ENCODE measurements around the gene SRGN.
A peak's percentile ranks its signal among the peaks of the same experiment; 100 is the strongest.

SRGN gene

GRCh38 chr10:69057261-69057950 is 30.5 kb upstream of the SRGN start:
- DNase-seq = no peak
- in situ Hi-C loops (cut with HindIII; ENCODE audit: low pct_ligation_motif_present, low sequenced_read_pairs) = no loop called here
- TF ChIP-seq CTCF (IDR thresholded peaks at IDR 0.05; ENCODE audit: low read depth, low read length, missing control alignments) = no peak
- Histone ChIP-seq H3K27ac (peak overlapping the region; percentile 43), H3K36me3 (replicated peaks) (no peaks in the 10 kb centered on the region), H3K4me3 (ENCODE audit: low read depth, low read length) (no peak overlapping the region), H3K27me3 (replicated peaks) (no peaks in the 10 kb centered on the region)

DNA sequence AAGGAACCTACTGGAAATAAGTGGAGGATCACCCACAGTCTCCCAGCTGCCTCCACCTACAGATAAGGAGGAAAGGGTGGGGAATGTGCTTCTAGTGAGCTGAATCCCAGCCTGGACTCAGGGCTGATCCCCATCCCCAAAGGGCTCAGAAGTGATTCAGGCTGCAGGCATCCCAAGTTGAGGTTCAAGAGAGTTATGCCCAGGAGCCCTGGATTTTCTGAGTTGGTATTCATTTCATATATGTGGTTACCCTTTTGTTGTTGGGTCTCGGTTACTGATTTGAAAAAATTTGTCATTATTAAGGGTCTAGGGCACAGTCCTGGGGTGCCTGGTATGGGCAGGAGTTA is 30.0 kb upstream of the SRGN start:
- peak overlapping the region; percentile 43 for H3K27ac ChIP-seq
- DNase-seq = peak; percentile 63
- in situ Hi-C loops (cut with HindIII; ENCODE audit: low pct_ligation_motif_present, low sequenced_read_pairs) = no loop called here
- no peaks in the 10 kb centered on the region for H3K36me3 ChIP-seq (replicated peaks)
- no peak for TF ChIP-seq CTCF (IDR thresholded peaks at IDR 0.05; ENCODE audit: low read depth, low read length, missing control alignments)
- no peak overlapping the region for H3K4me3 ChIP-seq (ENCODE audit: low read depth, low read length)
- no peaks in the 10 kb centered on the region for H3K27me3 ChIP-seq (replicated peaks)

- Histone ChIP-seq H3K27ac (no peak overlapping the region), H3K27me3 (replicated peaks) (no peaks in the 10 kb centered on the region), H3K36me3 (replicated peaks) (no peaks in the 10 kb centered on the region), H3K4me3 (ENCODE audit: low read depth, low read length) (no peak overlapping the region)
- TF ChIP-seq CTCF (IDR thresholded peaks at IDR 0.05; ENCODE audit: low read depth, low read length, missing control alignments) = no peak
- no peak for DNase-seq
- in situ Hi-C loops (cut with HindIII; ENCODE audit: low pct_ligation_motif_present, low sequenced_read_pairs) = no loop called here
These were observed 27.6 kb upstream of the SRGN start for GRCh38 chr10:69060127-69060798.

DNA sequence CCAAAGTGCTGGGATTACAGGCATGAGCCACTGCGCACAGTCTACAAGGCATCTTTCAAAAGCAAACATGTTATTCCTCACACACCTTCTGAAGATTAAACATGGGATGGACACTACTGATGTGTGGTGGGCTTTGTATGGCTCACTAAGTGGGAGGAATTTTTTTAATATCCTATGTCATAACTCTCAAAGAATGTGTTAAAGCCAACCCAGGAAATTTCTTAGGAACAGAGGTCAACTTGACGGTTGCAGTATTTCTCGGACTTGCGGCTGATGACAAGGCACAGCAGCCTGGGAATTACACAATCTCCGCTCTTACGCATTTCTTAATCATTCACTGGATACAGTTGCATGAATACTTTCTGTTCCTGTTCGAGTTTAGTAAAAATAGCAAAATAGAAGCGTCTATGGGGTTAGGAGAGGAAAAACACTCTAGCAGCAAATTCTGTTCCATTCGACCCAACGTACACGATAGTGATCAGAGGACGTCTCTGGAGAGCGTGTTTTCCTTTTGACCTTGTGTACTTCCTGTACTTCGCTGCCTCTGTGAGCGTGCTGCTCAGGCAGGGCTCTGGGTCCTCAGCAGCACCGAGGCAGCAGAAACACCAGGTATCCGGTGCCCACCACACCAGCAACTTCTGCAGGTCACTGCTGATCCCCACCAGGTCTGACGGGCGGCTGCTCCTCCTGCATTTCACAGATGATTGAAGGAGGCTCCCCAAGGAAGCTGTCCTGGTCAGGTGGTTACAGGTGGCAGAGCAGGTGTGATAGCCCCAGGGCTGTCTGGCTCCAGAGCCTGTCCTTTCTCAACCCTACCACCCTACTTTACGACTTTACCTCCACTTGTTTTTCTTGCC is 26.4 kb upstream of the SRGN start:
- peak; percentile 98 for DNase-seq
- Histone ChIP-seq H3K4me3 (ENCODE audit: low read depth, low read length) (peak overlapping the region; percentile 32), H3K27me3 (replicated peaks) (no peaks in the 10 kb centered on the region), H3K36me3 (replicated peaks) (no peaks in the 10 kb centered on the region), H3K27ac (peak overlapping the region; percentile 95)
- in situ Hi-C loops (cut with HindIII; ENCODE audit: low pct_ligation_motif_present, low sequenced_read_pairs) = no loop called here
- no peak for TF ChIP-seq CTCF (IDR thresholded peaks at IDR 0.05; ENCODE audit: low read depth, low read length, missing control alignments)

- in situ Hi-C loops (cut with HindIII; ENCODE audit: low pct_ligation_motif_present, low sequenced_read_pairs) = no loop called here
- Histone ChIP-seq H3K36me3 (replicated peaks) (no peaks in the 10 kb centered on the region), H3K4me3 (ENCODE audit: low read depth, low read length) (no peak overlapping the region), H3K27me3 (replicated peaks) (no peaks in the 10 kb centered on the region), H3K27ac (peak overlapping the region; percentile 95)
- TF ChIP-seq CTCF (IDR thresholded peaks at IDR 0.05; ENCODE audit: low read depth, low read length, missing control alignments) = no peak
- DNase-seq = no peak
These were observed 25.0 kb upstream of the SRGN start for GRCh38 chr10:69062901-69063300.

Data from brain microvascular endothelial cell (primary cell).